ENCODE measurements around the gene IL25. TPM values are rescaled to one million over a fixed set of nuclear protein-coding genes. Genes with fewer than 3 reads are reported as not detected.

IL25 gene
- total and polyA plus RNA-seq, 2 of the 13 experiments (the other 11 are each of a cell fraction or from before 2014, with no cell fraction given): not detected

GRCh38 chr14:23386999-23387398, 14.4 kb downstream of the IL25 start:
- Histone ChIP-seq H3K4me2 (ENCODE audit: low read depth, low read length) (no peak overlapping the region), H4K20me1 (ENCODE audit: insufficient read depth, low read length) (no peaks in the 10 kb centered on the region), H3K36me3 (replicated peaks in 1 of 2; ENCODE audit: control insufficient read depth in 1 of 2, insufficient read depth in 2 of 2, low read length in 2 of 2) (no peaks in the 10 kb centered on the region), H3K27me3 (ENCODE audit: control insufficient read depth in 1 of 2, insufficient read depth in 2 of 2, low read length in 2 of 2) (peaks cover 29 to 92% of the 10 kb centered on the region in 2 experiments), H3K4me1 (ENCODE audit: insufficient read depth, low read length) (no peaks in the 10 kb centered on the region), H2AFZ (ENCODE audit: low read length) (no peak overlapping the region), H3K27ac (ENCODE audit: extremely low read length, insufficient read depth, low read length) (no peak overlapping the region), H3K4me3 (replicated peaks in 1 of 3; ENCODE audit: insufficient read depth in 1 of 3, low read depth in 2 of 3, low read length in 3 of 3) (no peak overlapping the region), H3K9ac (ENCODE audit: insufficient read depth, low read depth, low read length) (no peak overlapping the region), H3K79me2 (ENCODE audit: insufficient read depth, low read length) (no peaks in the 10 kb centered on the region), H3K9me3 (ENCODE audit: low read length) (no peaks in the 10 kb centered on the region)
- no TSS peak for BruUV-seq (replicated peaks)
- intact Hi-C loops (cut with micrococcal nuclease; ENCODE audit: unreplicated experiment) (no loop called here), in situ Hi-C loops (cut with HindIII; ENCODE audit: extremely low pct_ligation_motif_present, low pct_unique_long_range_greater_than_20kb) (no loop called here)
- ATAC-seq (no peak), DNase-seq (ENCODE audit: low spot score) (no peak), FAIRE-seq (no peak)
- WGBS (ENCODE audit: low lambda C conversion rate): 18% methylated on average over 1 of the region's 1 CpG
- CTCF ChIA-PET (ENCODE audit: low intra/inter-chr PET ratio, low total read pairs): no interaction called here
- POLR2A ChIA-PET: no interaction called here
- no peak for TF ChIP-seq MATR3 (CRISPR knock-in tag; IDR thresholded peaks at IDR 0.05)
- TF ChIP-seq FOXP4 (CRISPR knock-in tag; IDR thresholded peaks at IDR 0.05): no peak
- no peak for TF ChIP-seq AHDC1 (CRISPR knock-in tag; IDR thresholded peaks at IDR 0.05; ENCODE audit: borderline replicate concordance)
- TF ChIP-seq SKI (IDR thresholded peaks at IDR 0.05; ENCODE audit: partially characterized antibody): no peak
- peak; percentile 59; the same call in 1 of the 2 replicates for TF ChIP-seq CHD4 (IDR thresholded peaks at IDR 0.05; ENCODE audit: borderline replicate concordance, low read length)
- TF ChIP-seq FOXM1 (CRISPR knock-in tag; IDR thresholded peaks at IDR 0.05): no peak
- no peak for TF ChIP-seq THAP9 (CRISPR knock-in tag; IDR thresholded peaks at IDR 0.05; ENCODE audit: borderline replicate concordance)
- peak; percentile 77 for TF ChIP-seq ZNF629 (CRISPR knock-in tag; conservative IDR thresholded peaks at IDR 0.05)
- 0 out of 2 replicates have a peak, but pooled peaks have one; percentile 33 for TF ChIP-seq ZNF749 (CRISPR knock-in tag; IDR thresholded peaks at IDR 0.05; ENCODE audit: borderline replicate concordance)
- no peak for TF ChIP-seq ZNF597 (CRISPR knock-in tag; IDR thresholded peaks at IDR 0.05)

Measured in HepG2 (cell line).